EH (cell line): ENCODE data around the gene IGLL5.

Experiments used
- DNase-seq: peaks from one replicate; pipeline ENCODE4 v3.0.0-alpha.2; 2015; ENCODE audit warnings: low read depth

Gene IGLL5

GRCh38 chr22:22938672-22939587 lies 51.3 kb downstream of the IGLL5 start:
- DNase-seq: no peak

GRCh38 chr22:22939588-22940368 lies 52.2 kb downstream of the IGLL5 start:
- no peak for DNase-seq

DNA sequence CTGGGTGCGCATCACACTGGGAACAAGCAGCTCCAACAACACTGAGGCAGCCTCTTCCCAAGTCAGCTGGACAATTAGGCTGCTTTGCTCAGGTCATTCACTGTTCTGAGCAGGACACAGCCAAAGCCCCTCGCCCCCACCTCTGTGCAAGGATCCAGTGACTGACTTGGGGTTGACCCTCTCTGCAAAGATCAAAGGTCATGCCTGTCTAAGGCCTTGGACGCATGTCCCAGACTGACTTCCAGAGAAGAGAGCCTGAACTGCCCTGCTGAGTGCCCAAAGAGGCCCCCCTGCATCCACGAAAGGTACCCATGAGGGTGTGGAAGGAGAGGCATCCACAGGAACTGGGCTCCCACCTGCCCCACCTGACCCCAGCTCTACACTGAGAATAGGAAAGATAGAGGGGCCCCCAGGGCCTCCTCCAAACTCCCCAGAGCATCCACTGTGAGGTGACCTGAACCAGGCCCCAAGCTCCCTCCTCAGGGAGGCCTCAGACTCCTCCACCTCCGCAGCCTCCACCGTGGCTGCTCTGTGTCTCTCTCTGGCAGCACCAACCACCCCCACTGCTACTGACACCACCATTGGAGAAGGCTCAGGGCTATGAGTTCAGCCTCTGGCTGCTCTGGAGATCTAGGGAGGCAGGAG lies 53.5 kb downstream of the IGLL5 start:
- DNase-seq: no peak

DNA sequence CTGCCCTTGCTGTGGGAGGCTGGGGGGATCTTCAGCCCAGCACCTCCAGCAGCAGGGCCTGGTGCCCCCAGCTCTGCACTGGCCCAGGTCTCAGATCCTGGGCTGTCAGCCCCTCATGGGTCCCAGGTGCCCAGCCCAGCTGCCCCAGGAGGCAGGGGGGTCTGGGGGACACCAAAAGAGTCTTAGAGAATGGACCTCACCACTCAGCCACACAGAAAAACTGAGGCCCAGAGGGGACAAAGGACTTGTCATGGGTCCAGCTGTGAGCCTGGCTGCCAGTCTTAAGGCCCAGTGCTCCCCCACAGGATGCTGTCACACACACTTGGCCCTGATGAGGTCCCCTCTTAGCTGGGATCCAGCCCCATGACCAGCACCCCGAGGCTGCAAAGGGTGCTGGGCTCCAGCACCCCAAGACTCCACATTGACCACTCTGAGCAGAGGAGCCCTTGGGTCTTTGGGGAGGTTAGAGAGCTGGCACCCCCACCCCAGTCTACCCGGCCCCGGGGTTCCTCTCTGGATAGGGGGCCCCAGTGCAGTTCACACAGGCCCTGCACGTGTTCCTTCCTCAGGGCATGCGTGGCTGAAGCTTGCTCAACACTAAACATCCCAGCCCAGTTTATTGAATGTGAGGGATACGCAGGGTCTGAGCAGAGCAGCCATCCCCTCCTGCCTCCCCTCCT lies 54.4 kb downstream of the IGLL5 start:
- DNase-seq: no peak

DNA sequence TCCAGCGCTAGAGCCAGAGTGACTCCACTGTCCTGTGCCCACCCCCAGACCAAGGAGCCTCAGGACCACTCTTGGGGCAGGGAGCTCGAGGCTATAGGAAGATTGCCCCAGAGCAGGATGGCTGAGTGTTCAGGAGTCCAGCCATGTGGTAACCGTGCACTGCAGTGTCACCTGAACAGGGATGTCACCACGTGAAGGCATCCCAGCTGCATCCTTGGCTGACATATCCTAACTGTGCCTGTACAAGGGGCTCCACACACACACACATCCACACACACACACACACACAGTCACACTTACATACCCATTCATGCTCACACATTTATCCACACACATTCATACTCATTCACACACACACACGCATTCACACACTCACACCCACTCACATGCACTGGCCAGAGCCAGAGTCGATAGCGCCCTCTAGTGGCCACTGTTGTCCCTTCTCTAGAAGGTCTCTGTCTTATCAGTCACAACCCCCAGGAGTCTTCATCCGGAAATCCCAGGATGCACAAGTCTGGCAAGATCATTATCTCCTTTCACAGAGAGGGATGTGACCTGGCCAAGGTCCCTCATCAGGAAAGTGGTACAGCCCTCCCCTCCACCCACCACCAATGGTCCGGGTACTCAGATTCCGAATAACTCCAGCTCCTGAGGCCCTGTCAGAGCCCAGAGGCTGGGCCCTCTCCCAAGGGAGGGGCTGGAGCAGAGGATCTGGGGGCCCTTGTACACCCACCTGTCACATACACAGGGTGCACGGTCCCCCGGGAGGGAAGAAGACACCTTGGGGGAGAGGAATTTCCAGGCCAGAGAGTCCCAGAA lies 55.1 kb downstream of the IGLL5 start:
- DNase-seq: peak; percentile 63

- no peak for DNase-seq
Measured at GRCh38 chr22:22943521-22944267, 56.1 kb downstream of the IGLL5 start.

DNA sequence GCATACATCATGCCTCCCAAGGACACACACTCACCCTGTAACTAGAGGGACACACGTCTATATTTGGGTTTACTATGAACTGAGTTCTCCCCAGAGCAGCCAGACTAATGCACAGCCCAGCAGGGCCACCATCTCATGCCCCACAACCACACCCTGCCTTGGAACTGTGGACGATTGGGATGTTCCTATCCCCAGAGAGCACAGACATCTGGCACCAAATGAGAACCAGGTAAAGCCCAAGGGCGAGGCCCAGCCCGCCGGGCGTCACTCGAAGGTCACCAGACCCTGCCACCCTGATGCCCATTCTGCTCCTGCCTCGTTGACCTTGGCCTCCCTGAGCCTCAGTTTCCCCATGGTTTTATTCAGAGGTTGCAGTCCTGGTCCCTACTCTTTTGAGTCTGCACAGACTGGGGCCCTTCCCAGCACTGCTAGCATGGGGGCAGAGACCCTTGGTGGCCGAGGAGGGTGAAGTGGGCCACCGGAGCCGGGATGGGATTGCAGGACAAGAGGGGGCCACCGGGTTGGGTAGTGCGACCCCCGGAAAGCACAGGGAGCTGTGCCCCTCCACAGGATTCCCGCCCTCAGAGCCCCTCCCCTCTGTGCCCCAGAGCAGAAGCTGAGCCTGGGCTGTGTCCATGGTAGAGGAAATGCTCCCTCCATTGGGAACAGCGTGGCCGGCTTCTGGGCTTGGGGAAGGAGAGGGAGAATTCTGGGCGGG lies 56.8 kb downstream of the IGLL5 start:
- no peak for DNase-seq

- no peak for DNase-seq
Measured at GRCh38 chr22:22945195-22945594, 57.6 kb downstream of the IGLL5 start.
